Kidney (tissue), 14 donors: Measurements from ENCODE around the gene RESP18. TPM values are rescaled to one million over a fixed set of nuclear protein-coding genes. Genes with fewer than 3 reads are reported as not detected.

ENCODE experiments used
- DNase-seq, 5 donors: peaks; one replicate each; pipeline ENCODE4 v3.0.0-alpha.2; 2013 to 2020
- FAIRE-seq: peaks from 2 replicates; lab custom pipeline; 2012; peaks lifted over from hg19 to GRCh38; lab: Jason Lieb, UNC
- H3K27ac ChIP-seq, 2 donors: one replicate each; pipeline ENCODE4 v1.7.0; 2013; ENCODE audit warnings: low read depth in 2 of 2, low read length in 2 of 2, inconsistent platforms in 1 of 2
- H3K27me3 ChIP-seq: one replicate; pipeline ENCODE4 v1.7.1; 2013; ENCODE audit warnings: low read length, inconsistent platforms; ENCODE audit not compliant: control insufficient read depth, insufficient read depth
- H3K36me3 ChIP-seq, 3 donors: one replicate each; pipeline versions ENCODE4 v1.7.0 to v1.7.1; 2013; ENCODE audit warnings: low read length in 3 of 3, control low read depth in 1 of 3, inconsistent platforms in 1 of 3; ENCODE audit not compliant: insufficient read depth in 3 of 3, control insufficient read depth in 2 of 3
- H3K4me1 ChIP-seq, 3 donors: one replicate each; pipeline versions ENCODE4 v1.7.0 to v1.7.1; 2013; ENCODE audit warnings: low read length in 3 of 3, inconsistent platforms in 1 of 3, low read depth in 1 of 3; ENCODE audit not compliant: control insufficient read depth in 2 of 3, insufficient read depth in 2 of 3
- H3K4me3 ChIP-seq, 3 donors: one replicate each; pipeline versions ENCODE4 v1.7.0 to v1.8.1; 2013; ENCODE audit warnings: low read length in 3 of 3, control low read depth in 1 of 3, inconsistent platforms in 1 of 3
- H3K9ac ChIP-seq, 3 donors: one replicate each; pipeline versions ENCODE4 v1.7.0 to v1.7.1; 2013; ENCODE audit warnings: low read length in 3 of 3, control low read depth in 1 of 3, inconsistent platforms in 1 of 3
- H3K9me3 ChIP-seq, 3 donors: one replicate each; pipeline versions ENCODE4 v1.7.0 to v1.7.1; 2013; ENCODE audit warnings: low read length in 3 of 3, control low read depth in 1 of 3, inconsistent platforms in 1 of 3; ENCODE audit not compliant: control insufficient read depth in 2 of 3, insufficient read depth in 1 of 3
- intact Hi-C: fragments of 100-400 bp; cut with DNase I; formaldehyde crosslinking; loops from one replicate; pipeline ENCODE4 v1.11.1; 2022
- polyA plus RNA-seq: library from polyadenylated mRNA; stranded (reverse); fragments of 350-450 nt; fragmentation: Illumina TruSeq; extraction: RNeasy Lipid Tissue Mini Kit (QIAGEN cat#74804); gene quantifications from one replicate; pipeline ENCODE4 v1.2.3, GENCODE V29; 2014; ENCODE audit warnings: low read depth, low replicate concordance; ENCODE audit not compliant: insufficient read depth
- total RNA-seq: library from RNA; stranded (reverse); fragmentation: NEBNext Ultra II Directional; extraction: Animal tissue kit (Norgen Biotek cat#: 25700); gene quantifications from one replicate; pipeline ENCODE4 v1.2.1, GENCODE V29; 2021
- TF ChIP-seq, protein P1 (sequence below): IDR thresholded peaks from 3 replicates; pipeline ENCODE4 v1.5.1; 2012; ENCODE audit warnings: mild to moderate bottlenecking, moderate library complexity, borderline replicate concordance; ENCODE audit not compliant: insufficient read depth; ENCODE audit errors: extremely low read depth
- donor health status: control.
- donor health status: control.
- donor health status: control.
- donor health status: control.
- donor health status: control.
- donor health status: DM: yes; HTN: yes; CAD: no.
- donor health status: Normal renal cell carcinoma (clear cell type).

RESP18 gene
- total and polyA plus RNA-seq, 2 donors from 2014 or later = not detected

GRCh38 chr2:219325657-219326315 is 6.8 kb downstream of the RESP18 start:
- no peak for FAIRE-seq

GRCh38 chr2:219325136-219325535 is 7.4 kb downstream of the RESP18 start:
- Histone ChIP-seq H3K4me3 (no peak overlapping the region), H3K36me3 (no peaks in the 10 kb centered on the region), H3K9ac (no peak overlapping the region), H3K4me1 (no peaks in the 10 kb centered on the region), H3K9me3 (no peaks in the 10 kb centered on the region), H3K27ac (no peak overlapping the region), H3K27me3 (no peaks in the 10 kb centered on the region)
- intact Hi-C loops = no loop called here
- FAIRE-seq = no peak
- TF ChIP-seq, protein P1, sequence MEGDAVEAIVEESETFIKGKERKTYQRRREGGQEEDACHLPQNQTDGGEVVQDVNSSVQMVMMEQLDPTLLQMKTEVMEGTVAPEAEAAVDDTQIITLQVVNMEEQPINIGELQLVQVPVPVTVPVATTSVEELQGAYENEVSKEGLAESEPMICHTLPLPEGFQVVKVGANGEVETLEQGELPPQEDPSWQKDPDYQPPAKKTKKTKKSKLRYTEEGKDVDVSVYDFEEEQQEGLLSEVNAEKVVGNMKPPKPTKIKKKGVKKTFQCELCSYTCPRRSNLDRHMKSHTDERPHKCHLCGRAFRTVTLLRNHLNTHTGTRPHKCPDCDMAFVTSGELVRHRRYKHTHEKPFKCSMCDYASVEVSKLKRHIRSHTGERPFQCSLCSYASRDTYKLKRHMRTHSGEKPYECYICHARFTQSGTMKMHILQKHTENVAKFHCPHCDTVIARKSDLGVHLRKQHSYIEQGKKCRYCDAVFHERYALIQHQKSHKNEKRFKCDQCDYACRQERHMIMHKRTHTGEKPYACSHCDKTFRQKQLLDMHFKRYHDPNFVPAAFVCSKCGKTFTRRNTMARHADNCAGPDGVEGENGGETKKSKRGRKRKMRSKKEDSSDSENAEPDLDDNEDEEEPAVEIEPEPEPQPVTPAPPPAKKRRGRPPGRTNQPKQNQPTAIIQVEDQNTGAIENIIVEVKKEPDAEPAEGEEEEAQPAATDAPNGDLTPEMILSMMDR = no peak
- no peak for DNase-seq

More at GRCh38 chr2:219325657-219326315, 6.8 kb downstream of the RESP18 start:
- Histone ChIP-seq H3K4me3 (no peak overlapping the region), H3K9ac (no peak overlapping the region), H3K27me3 (no peaks in the 10 kb centered on the region), H3K27ac (no peak overlapping the region), H3K4me1 (no peaks in the 10 kb centered on the region), H3K36me3 (no peaks in the 10 kb centered on the region), H3K9me3 (no peaks in the 10 kb centered on the region)
- intact Hi-C loops = no loop called here
- TF ChIP-seq, protein P1 = no peak
- no peak for DNase-seq

- Histone ChIP-seq H3K4me3 (no peak overlapping the region), H3K27me3 (no peaks in the 10 kb centered on the region), H3K9me3 (no peaks in the 10 kb centered on the region), H3K27ac (no peak overlapping the region), H3K9ac (no peak overlapping the region), H3K4me1 (no peaks in the 10 kb centered on the region), H3K36me3 (no peaks in the 10 kb centered on the region)
- TF ChIP-seq, protein P1 = no peak
- DNase-seq (no peak), FAIRE-seq (no peak)
- intact Hi-C loops = no loop called here
These were observed 9.1 kb downstream of the RESP18 start for GRCh38 chr2:219323434-219323833.
